GM19240 (cell line): Measurements from ENCODE around the gene CCL25.

Experiments used
- DNase-seq: peaks from one replicate; pipeline ENCODE4 v3.0.0; 2011; ENCODE audit warnings: low spot score; ENCODE audit not compliant: insufficient read length

The CCL25 gene

DNA sequence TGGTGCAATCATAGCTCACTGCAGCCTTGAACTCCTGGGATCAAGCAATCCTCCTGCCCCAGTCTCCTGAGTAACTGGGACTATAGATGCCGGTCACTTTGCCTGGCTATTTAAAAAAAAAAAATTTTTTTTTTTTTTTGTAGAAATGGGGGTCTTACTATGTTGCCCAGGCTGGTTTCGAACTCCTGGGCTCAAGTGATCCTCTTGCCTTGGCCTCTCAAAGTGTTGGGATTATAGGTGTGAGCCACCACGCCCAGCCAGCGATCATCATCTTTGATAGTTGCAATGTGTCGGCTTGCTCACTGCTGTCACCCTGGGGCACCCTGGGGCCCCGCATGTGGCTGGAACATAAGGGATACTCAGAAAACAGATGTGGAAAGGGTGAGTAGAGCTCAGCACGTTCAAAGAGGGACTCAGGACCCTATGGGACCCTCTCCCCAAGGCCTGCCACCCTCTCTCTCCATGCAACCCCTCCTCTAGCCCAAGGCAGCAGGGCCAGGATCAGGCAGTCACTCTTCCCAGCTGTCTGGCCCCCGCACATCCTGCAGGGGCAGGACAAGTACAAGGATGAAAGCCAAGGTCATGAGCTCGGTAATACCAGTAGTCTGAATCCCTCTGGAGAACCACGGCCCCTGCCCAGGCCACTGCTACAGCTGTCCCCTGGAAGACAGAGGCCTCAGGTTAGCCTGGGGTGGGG lies 6.5 kb upstream of the CCL25 start:
- DNase-seq = no peak

DNA sequence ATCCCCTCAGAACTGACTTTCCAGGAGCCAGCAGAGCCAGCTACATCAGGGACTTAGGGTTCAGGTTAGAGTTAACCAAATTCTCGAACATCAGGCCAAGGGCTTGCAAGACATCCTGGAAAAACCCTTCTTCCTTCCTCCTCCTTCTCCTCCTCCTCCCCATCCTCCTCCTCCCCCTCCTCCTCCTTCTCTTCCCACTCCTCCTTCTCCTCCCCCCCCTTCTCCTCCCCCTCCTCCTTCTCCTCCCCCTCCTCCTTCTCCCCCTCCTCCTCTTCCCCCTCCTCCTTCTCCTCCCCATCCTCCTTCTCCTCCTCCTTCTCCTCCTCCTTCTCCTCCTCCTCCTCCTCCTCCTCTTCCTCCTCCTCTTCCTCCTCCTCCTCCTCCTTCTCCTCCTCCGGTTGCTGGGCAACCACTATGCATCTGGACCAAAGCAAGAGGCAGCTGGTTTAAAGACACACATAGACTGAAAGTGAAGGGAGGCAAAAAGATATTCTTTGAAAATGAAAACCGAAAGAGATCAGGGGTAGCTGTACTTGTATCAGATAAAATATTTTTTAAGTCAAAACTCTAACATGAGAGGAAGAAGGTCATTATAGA lies 5.9 kb upstream of the CCL25 start:
- DNase-seq = no peak

DNA sequence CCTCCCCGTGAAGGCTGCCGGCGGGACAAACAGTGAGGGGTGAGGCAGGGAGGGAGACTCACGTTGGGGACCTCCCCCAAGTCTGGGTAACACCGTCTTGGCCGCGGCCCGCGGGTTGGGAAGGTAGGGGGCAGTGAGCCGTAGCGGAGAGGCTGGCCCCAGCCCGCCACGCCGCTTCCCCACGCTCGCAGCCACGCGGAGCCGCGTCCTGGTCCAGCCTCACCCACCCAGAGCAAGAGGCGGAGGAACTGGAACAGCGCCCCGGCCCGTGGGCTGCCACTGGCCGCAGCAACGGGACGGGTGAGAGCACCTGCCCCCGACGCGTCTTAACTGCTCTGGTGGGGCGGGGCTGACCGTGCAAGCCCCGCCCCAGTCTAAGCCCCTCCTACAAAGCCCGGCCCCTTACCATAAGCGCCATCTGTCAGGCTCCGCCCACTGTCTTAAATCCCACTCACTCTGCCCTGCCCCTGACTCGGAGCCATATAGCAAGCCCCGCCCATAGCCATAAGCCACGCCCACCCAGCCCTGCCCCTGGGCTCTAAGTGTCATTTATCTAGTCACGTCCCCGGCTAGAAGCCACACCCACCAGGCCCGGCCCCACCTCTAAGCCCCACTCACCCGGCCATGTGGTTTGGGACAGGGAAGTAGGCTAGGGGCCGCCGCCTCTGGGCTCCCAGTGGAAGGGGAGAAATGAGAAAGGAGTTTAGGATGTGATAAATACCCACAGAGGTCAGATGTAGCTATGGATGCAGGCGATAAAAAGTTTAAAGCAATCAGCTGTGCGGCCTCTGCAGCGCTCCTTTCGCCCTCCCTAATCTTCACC lies 2.1 kb upstream of the CCL25 start:
- DNase-seq = peak; percentile 85

DNA sequence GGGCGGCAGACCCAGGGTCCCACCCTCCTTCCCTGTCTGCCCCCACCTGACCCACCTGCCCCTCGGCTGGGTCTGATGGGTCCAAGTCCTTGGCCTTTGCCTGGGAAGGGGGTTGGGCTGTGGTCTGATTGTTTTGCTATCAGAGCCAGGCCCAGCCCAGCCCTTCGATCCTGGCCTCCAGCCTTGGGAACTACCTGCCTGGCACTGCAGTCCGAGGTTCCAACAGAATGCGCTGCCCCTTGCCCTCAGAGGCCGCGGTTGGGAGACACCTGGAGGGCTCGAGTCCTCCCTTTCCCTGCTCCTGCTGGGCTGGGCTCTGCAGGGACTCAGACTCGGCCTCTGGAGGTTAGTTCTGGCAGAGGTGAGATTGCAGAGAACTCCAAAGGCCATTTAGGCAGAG lies 1.6 kb downstream of the CCL25 start:
- DNase-seq = no peak

DNA sequence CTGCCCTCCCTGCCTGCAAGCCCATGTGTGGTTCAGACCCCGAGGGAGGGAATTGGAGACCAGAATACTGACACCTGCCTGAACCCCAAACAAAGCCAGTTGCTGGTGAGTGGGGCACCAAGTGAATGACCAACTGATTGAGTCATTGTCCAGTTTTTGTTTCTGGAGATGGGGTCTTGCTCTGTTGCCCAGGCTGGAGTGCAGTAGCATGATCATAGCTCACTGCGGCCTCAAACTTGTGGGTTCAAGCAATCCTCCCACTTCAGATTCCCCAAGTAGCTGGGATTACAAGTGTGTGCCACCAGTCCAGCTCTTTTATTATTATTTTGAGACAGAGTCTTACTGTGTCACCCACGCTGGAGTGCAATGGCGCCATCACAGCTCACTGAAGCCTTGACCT lies 4.0 kb downstream of the CCL25 start:
- DNase-seq = no peak

DNA sequence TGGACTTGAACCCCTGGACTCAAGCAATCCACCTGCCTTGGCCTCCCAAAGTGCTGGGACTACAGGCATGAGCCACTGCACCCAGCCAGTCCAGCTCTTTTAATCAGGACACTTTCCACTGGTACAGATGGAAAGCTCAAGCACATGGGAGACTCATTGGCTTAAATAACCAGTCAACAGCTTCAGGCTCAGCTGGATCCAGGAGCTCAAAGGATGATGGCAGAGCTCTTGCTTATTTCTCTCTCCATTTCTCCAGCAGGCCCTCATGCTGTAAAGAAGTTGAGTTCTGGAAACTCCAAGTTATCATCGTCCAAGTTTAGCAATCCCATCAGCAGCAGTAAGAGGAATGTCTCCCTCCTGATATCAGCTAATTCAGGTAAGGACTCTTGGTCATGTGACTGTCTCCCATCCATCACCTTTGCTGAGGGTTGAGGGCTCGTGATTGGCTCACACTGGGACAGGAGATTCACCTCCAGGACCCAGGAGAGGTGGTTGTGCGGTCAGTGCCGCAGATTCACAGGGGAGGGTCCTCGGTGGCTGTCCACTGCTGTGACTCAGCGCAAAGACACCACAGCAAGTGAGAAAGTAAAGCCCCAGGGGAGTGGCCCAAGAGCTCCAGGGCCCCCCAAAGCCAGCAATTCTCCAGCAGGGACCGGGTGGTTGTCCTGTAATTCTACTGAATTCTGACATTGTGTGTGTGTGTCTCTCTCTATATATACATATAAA lies 5.1 kb downstream of the CCL25 start:
- DNase-seq = no peak

DNA sequence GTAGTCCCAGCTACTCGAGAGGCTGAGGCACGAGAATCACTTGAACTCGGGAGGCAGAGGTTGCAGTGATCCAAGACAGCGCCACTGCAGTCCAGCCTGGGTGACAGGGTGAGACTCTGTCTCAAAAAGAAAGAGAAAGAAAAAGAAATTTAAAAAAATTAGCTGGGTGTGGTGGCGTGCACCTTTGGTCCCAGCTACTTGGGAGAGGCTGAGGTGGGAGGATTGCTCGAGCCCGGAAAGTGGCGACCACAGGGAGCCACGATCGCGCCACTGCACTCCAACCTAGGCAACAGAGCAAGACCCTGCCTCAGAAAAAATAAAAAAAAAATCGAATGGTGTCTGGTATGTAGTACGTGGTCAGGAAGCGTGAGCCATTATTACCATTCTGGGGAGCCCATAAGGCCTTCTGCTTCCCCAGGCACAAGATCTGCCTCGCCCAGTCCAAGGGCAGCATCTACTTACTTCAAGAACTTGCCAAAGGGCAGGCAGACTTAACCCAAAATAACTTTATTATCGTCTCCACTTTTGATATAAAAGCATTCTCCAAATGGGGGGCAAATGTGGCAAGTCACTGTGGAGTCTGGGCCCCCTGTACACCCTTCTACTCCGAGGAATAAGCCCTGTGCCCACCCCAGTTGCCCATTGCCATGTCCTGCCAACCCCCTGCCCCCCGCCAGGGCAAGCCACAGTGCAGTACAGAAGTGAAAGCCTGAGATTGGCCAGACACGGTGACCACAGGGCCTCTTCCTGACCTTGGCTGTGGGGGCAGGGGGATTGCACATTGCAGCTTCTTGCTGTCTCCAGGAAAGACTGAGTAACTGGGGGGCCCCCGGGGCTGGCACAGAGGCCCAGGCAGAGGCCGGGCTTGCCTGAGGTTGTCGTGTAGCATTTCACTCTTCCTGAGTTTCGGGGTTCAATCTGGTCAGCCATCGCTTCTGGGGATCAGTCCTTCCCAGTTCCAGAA lies 12.6 kb downstream of the CCL25 start:
- no peak for DNase-seq

DNA sequence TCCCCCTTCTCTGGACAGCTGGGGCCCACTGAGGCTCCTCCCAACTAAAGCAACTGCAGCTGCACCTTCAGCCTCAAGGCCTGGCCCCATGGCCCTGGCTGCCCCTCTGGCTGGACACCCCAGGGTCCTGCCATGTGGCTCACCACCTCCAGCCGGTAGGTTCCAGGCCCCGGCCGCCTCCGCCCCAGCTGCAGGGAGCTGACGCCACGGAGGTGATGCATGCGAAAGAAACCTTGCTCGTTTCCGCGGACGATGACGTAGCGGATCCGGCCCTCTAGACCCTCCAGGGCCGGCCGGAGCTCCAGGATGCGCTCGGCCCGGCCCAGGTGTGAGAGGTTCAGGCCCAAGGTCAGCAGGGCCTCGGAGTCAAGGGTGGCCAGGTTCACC lies 13.3 kb downstream of the CCL25 start:
- no peak for DNase-seq

DNA sequence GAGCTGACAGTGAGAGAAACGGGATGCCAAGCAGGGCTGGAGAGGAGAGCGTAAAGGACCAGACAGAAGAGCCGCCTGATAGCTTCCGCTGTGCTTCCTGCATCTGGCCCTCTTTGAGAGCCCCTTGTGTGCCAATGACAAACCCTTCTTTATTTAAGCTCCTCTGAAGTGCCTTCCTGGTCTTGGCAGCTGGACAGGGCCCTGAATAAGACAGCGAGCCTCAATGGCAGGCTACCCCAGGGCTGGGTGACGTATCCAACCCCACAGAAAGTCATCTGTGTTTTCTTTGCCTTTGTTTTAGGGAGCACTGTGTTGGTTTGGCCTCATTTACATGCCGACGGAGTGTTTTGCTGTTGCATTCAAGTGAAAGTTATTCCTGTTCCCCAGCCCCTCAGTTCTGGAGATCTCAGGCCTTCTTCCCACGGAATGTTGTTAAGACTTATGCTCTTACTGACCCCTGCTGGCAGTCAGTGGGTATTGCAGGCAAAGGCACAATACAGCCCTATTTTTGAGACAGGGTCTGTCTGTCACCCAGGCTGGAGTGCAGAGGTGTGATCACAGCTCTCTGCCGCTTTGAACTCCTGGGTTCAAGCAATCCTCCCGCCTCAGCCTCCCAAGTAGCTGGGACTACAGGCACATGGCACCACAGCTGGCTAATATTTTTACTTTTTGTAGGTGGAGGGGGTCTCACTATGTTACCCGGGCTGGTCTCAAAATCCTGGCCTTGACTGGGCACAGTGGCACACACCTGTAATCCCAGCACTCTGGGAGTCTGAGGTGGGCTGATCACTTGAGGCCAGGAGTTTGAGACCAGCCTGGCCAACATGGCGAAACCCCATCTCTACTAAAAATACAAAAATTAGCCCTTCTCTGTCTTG lies 16.8 kb downstream of the CCL25 start:
- no peak for DNase-seq

DNA sequence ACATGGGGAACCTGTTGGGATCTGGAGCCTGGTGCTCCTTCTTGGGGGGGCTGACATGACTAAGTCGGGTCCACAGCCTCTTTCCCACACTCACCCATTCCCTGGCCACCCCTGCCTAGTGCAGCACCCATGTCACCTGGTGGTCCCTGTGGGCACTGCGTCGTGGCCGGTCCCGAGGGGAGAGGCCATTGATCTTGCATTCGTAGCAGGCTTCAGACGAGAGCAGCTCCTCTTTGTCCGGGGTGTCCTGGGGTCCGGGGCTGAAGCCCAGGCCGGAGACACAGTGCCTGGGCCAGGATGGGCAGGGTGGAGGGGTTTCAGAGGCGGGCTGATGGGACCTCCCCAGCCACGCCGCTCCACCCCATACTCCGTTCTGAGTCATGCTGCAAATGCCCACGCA lies 19.4 kb downstream of the CCL25 start:
- DNase-seq = no peak

DNA sequence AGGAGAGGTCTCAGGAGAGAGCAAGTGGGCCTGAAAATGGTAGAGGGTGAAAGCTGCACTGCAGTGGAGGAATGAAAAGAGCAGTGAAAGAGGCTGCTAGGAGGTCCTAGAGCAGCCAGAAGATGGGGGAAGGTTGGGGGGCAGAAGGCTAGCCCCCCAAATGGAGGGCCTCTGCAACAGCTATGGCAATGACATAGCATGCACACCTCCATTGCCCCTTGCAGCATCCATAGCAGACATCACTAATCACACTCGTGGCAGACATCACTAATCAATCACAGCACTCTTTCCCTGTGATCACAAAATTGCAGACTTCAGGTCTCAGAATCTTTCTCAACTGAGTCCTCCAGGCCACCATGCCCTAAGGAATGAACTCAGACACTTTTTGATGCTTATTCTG lies 21.9 kb downstream of the CCL25 start:
- no peak for DNase-seq

DNA sequence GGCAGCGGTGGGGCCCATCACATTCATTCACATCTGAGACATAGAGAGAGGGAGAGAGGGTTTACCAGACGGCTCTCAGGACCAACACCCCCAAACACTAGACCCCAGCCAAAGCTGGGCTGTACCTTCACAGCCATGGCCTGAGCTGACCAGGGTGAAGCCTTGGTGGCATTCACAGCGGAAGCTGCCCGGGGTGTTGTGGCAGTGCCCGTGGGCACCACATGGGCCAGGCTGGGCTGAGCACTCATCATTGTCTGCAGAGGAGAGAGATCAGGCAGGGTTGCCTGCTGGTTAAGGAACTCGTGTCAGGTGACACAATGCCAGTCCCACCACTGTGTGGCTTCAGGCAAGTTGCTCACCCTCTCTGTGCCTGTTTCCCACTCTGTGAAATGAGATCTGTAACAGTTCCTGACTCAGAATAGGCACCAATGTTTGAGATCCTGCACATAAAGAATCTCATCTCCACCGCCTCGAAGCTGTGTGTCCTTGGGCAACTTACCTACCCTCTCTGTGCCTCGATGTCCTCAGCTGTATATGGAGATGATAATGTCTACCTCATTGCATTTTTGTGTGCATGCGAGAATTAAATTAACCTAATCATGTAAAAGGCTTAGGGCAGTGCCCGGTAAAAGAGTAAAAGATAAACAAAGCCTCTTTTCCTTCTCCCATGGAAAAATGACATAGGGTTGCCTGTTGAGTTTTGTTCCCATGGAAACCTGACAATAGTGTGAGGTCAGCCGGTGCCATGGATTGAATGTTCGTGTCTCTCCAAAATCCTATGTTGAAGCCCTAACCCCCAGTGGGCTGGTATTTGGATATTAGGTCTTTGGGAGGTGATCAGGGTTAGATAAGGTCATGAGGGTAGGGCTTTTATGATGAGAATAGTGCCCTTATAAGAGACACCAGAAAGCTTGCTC lies 22.9 kb downstream of the CCL25 start:
- no peak for DNase-seq

DNA sequence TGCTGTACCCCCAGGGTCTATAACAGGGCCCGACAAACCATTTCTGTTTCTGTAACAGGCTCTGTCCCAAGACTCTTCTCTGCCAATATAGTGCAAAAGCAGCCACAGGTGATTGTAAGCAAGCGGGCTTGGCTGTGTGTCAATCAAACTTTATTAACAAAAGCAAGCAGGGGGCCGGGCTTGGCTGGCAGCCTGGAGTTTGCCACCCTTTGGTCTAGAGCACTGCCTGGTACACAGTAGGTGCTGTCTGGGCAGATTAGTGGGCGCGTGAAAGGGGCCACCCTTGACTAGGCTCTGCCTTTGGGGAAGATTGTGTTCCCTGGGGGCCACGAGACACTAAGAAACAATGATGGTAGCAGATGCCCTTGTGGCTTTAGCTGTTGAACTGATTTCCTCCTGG lies 27.4 kb downstream of the CCL25 start:
- DNase-seq = no peak

DNA sequence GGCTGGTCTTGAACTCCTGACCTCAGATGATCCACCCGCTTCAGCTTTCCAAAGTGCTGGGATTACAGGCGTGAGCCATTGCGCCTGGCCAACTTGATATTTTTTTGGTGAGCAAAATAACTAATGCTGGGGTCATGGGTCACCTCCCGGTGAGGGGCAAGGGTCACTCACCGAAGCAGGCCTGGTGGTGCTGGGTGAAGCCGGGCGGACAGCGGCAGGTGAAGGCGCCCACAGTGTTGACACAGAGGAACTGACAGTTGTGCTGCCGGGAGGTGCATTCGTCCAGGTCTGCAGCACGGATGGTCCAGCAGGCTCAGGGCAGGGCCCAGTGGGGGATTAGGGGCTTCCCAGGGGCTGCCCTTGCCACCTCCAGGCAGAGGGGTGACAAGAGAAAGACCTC lies 28.3 kb downstream of the CCL25 start:
- no peak for DNase-seq

DNA sequence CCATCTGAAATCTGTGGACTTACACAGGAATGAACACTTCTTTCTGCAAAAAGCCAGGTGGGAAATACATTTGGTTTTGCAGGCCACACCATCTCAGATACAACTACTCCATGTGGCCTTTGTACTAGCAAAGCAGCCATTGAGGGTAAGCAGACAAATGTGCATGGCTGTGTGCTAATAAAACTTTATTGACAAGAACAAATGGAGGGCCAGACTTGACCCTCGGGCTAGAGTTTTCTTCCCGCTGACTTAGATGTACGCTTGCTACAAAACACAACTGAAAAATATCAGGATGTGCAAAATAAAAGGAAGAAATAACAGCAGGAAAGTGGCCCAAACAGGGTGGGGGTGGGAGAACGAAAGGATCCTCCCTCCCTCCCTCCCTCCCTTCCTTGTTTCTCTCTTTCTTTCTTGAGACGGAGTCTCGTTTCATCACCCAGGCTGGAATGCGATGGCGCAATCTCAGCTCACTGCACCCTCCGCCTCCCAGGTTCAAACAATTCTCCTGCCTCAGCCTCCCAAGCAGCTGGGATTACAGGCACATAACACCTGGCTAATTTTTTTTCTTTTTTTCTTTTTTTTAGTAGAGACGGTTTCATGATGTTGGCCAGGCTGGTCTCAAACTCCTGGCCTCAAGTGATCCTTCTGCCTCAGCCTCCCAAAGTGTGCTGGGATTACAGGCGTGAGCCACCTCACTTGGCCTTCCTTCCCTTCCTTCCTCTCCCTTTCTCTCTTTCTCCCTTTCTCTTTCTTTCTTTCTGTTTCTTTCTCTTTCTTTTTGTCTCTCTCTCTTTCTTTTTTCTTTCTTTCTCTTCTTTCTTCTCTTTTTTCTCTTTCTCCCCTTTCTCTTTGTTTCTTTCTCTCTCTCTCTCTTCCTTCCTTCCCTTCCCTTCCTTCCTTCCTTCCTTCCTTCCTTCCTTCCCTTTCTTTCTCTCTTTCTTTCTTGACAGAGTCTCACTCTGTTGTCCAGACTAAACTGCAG lies 29.3 kb downstream of the CCL25 start:
- DNase-seq = no peak

DNA sequence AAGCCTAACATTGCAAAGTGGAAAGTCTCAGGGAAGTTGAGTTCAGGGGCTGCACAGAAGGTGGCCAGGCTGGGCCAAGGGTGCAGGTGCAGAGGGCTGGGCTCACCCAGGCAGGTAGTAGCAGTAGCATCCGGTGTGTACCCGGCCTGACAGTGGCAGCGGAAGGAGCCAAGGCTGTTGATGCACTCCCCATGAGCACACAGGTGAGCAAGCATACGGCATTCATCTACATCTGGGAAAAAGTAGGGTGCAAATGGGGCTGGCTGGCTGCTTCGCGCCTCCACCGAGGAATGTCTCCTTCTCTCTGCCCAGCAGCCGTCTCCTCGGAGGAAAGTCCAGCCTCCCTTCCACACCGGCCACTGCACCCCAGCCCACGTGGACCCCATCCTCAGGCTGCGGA lies 30.6 kb downstream of the CCL25 start:
- DNase-seq = no peak

DNA sequence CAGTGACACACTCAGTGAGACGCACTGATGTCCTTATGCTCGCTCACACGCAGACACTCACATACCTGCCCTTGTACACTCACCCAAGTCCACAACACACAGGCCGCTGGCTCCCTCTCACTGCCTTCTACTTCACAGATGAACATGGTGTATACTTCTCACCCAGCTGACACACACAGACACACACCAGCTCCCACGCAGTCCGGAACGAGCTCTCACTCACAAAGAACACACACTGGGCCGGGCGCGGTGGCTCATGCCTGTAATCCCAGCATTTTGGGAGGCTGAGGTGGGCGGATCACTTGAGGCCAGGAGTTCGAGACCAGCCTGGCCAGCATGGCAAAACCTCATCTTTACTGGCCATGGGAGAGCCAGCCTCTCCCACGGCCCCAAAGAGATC lies 31.6 kb downstream of the CCL25 start:
- DNase-seq = no peak
